HEK293 (cell line): ENCODE data around the gene CPE.

ENCODE experiments used
- CTCF ChIA-PET: fragments of 350-600 bp; formaldehyde crosslinking; extraction: SDS; loops from one replicate; lab custom pipeline; 2021; ENCODE audit warnings: antibody characterized with exemption; lab: Yijun Ruan, JAX
- POLR2A ChIA-PET: fragments of 300-600 bp; formaldehyde crosslinking; extraction: SDS; loops from one replicate; lab custom pipeline; 2020; ENCODE audit warnings: antibody characterized with exemption, inconsistent platforms; lab: Yijun Ruan, JAX
- H3K27ac ChIP-seq: fragments of 200-500 bp; sonication (Bioruptor generic); 2 replicates; pipeline ENCODE4 v1.5.1; 2014; ENCODE audit warnings: low read depth, low read length, control low read depth, inconsistent platforms; ENCODE audit errors: extremely low read depth
- H3K36me3 ChIP-seq, 2 experiments: fragments of 200-500 bp in 1 of 2; sonication (Bioruptor generic) in 1 of 2; 1 replicate in 1 of 2; 2 replicates in 1 of 2; pipeline ENCODE4 v1.5.1; 2014 to 2017; ENCODE audit warnings: inconsistent platforms in 2 of 2, low read length in 2 of 2; ENCODE audit not compliant: control insufficient read depth in 2 of 2, insufficient read depth in 1 of 2
- H3K4me1 ChIP-seq: fragments of 200-500 bp; sonication (Bioruptor generic); 2 replicates; pipeline ENCODE4 v1.5.1; 2014; ENCODE audit warnings: mild to moderate bottlenecking, low read length, inconsistent platforms; ENCODE audit not compliant: control insufficient read depth, insufficient read depth
- H3K4me3 ChIP-seq: 2 replicates; pipeline ENCODE4 v1.5.1; 2011; ENCODE audit warnings: low read depth, mild to moderate bottlenecking, control low read depth, low read length, moderate library complexity
- H3K9me3 ChIP-seq: fragments of 200-500 bp; sonication (Bioruptor generic); 2 replicates; pipeline ENCODE4 v1.5.1; 2014; ENCODE audit warnings: low read depth, low read length, inconsistent platforms; ENCODE audit not compliant: control insufficient read depth, insufficient read depth
- HOXD13 ChIP-seq: sonication (generic); formaldehyde crosslinking; IDR thresholded peaks from 2 replicates; pipeline ENCODE4 v1.8.0; 2022; ENCODE audit warnings: missing genetic modification reagents, borderline replicate concordance
- KLF10 ChIP-seq: fragments of 450-650 bp; IDR thresholded peaks from 2 replicates; pipeline ENCODE4 v1.5.1; 2018; ENCODE audit warnings: missing biosample characterization, mild to moderate bottlenecking, missing genetic modification characterization
- PATZ1 ChIP-seq: fragments of 450-650 bp; formaldehyde crosslinking; IDR thresholded peaks from 2 replicates; pipeline ENCODE4 v1.5.1; 2016; ENCODE audit warnings: missing biosample characterization, missing genetic modification characterization
- REST ChIP-seq: fragments of 450-650 bp; formaldehyde crosslinking; IDR thresholded peaks from 2 replicates; pipeline ENCODE4 v1.5.1; 2016; ENCODE audit warnings: missing biosample characterization, missing genetic modification characterization
- SP2 ChIP-seq: fragments of 450-650 bp; formaldehyde crosslinking; IDR thresholded peaks from 2 replicates; pipeline ENCODE4 v1.5.1; 2016; ENCODE audit warnings: missing biosample characterization, missing genetic modification characterization
- ZNF112 ChIP-seq: fragments of 450-650 bp; formaldehyde crosslinking; IDR thresholded peaks from 2 replicates; pipeline ENCODE4 v1.5.0; 2017; ENCODE audit warnings: missing biosample characterization, missing genetic modification characterization
- ZNF114 ChIP-seq: fragments of 450-650 bp; formaldehyde crosslinking; IDR thresholded peaks from 2 replicates; pipeline ENCODE4 v1.5.0; 2017; ENCODE audit warnings: missing biosample characterization, missing genetic modification characterization
- ZNF121 ChIP-seq: fragments of 450-650 bp; formaldehyde crosslinking; IDR thresholded peaks from 2 replicates; pipeline ENCODE4 v1.5.1; 2016; ENCODE audit warnings: missing biosample characterization, missing genetic modification characterization
- ZNF148 ChIP-seq: fragments of 450-650 bp; formaldehyde crosslinking; IDR thresholded peaks from 2 replicates; pipeline ENCODE4 v1.5.0; 2017; ENCODE audit warnings: missing biosample characterization, missing genetic modification characterization, borderline replicate concordance
- ZNF18 ChIP-seq: fragments of 450-650 bp; formaldehyde crosslinking; IDR thresholded peaks from 2 replicates; pipeline ENCODE4 v1.5.1; 2016; ENCODE audit warnings: missing biosample characterization, missing genetic modification characterization
- ZNF214 ChIP-seq: fragments of 450-650 bp; formaldehyde crosslinking; IDR thresholded peaks from 2 replicates; pipeline ENCODE4 v1.5.1; 2017; ENCODE audit warnings: missing biosample characterization, mild to moderate bottlenecking, missing genetic modification characterization, borderline replicate concordance
- ZNF350 ChIP-seq: fragments of 450-650 bp; formaldehyde crosslinking; IDR thresholded peaks from 2 replicates; pipeline ENCODE4 v1.5.0; 2017; ENCODE audit warnings: missing biosample characterization, mild to moderate bottlenecking, missing genetic modification characterization
- ZNF48 ChIP-seq: fragments of 450-650 bp; formaldehyde crosslinking; IDR thresholded peaks from 2 replicates; pipeline ENCODE4 v1.5.1; 2016; ENCODE audit warnings: missing biosample characterization, missing genetic modification characterization
- ZNF510 ChIP-seq: fragments of 450-650 bp; formaldehyde crosslinking; IDR thresholded peaks from 2 replicates; pipeline ENCODE4 v1.5.1; 2018; ENCODE audit warnings: mild to moderate bottlenecking, missing genetic modification characterization, missing biosample characterization; ENCODE audit not compliant: insufficient replicate concordance
- ZNF596 ChIP-seq: fragments of 450-650 bp; IDR thresholded peaks from 2 replicates; pipeline ENCODE4 v1.5.0; 2018; ENCODE audit warnings: missing biosample characterization, mild to moderate bottlenecking, missing genetic modification characterization, moderate library complexity
- ZNF623 ChIP-seq: fragments of 450-650 bp; formaldehyde crosslinking; IDR thresholded peaks from 2 replicates; pipeline ENCODE4 v1.5.1; 2016; ENCODE audit warnings: missing biosample characterization, missing genetic modification characterization
- TF ChIP-seq, protein P1 (sequence below): fragments of 450-650 bp; formaldehyde crosslinking; optimal IDR thresholded peaks from 2 replicates; pipeline ENCODE3; 2016; ENCODE audit warnings: missing biosample characterization, mild to moderate bottlenecking, missing genetic modification characterization
- TF ChIP-seq, protein P2 (sequence below): fragments of 450-650 bp; formaldehyde crosslinking; IDR thresholded peaks from 2 replicates; pipeline ENCODE4 v1.5.1; 2016; ENCODE audit warnings: missing biosample characterization, missing genetic modification characterization

Gene CPE

GRCh38 chr4:165331359-165331758 lies 47.4 kb upstream of the CPE start:
- Histone ChIP-seq H3K4me1 (no peaks in the 10 kb centered on the region), H3K9me3 (no peaks in the 10 kb centered on the region), H3K4me3 (no peak overlapping the region), H3K27ac (no peak overlapping the region), H3K36me3 (peaks cover 13 to 15% of the 10 kb centered on the region in 2 experiments; a peak in 2 of 3 replicates)
- CTCF ChIA-PET: interaction anchor here (0.6 kb wide), 1 partner anchor 36 kb away, joined by 3 read pairs; no protein-coding TSS in a partner anchor
- TF ChIP-seq, protein P1, sequence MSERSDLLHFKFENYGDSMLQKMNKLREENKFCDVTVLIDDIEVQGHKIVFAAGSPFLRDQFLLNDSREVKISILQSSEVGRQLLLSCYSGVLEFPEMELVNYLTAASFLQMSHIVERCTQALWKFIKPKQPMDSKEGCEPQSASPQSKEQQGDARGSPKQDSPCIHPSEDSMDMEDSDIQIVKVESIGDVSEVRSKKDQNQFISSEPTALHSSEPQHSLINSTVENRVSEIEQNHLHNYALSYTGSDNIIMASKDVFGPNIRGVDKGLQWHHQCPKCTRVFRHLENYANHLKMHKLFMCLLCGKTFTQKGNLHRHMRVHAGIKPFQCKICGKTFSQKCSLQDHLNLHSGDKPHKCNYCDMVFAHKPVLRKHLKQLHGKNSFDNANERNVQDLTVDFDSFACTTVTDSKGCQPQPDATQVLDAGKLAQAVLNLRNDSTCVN (tag by site-specific recombination): no peak
- TF ChIP-seq REST (tag by site-specific recombination) (no peak), ZNF510 (tag by site-specific recombination) (no peak), ZNF148 (tag by site-specific recombination) (no peak), SP2 (tag by site-specific recombination) (no peak), ZNF596 (no peak), ZNF18 (tag by site-specific recombination) (no peak), HOXD13 (CRISPR knock-in tag) (no peak), ZNF214 (tag by site-specific recombination) (no peak), ZNF112 (tag by site-specific recombination) (no peak), KLF10 (tag by site-specific recombination) (no peak), ZNF121 (tag by site-specific recombination) (no peak), PATZ1 (tag by site-specific recombination) (no peak), ZNF114 (tag by site-specific recombination) (no peak), ZNF623 (tag by site-specific recombination) (no peak), ZNF350 (tag by site-specific recombination) (no peak), ZNF48 (no peak)
- TF ChIP-seq, protein P2, sequence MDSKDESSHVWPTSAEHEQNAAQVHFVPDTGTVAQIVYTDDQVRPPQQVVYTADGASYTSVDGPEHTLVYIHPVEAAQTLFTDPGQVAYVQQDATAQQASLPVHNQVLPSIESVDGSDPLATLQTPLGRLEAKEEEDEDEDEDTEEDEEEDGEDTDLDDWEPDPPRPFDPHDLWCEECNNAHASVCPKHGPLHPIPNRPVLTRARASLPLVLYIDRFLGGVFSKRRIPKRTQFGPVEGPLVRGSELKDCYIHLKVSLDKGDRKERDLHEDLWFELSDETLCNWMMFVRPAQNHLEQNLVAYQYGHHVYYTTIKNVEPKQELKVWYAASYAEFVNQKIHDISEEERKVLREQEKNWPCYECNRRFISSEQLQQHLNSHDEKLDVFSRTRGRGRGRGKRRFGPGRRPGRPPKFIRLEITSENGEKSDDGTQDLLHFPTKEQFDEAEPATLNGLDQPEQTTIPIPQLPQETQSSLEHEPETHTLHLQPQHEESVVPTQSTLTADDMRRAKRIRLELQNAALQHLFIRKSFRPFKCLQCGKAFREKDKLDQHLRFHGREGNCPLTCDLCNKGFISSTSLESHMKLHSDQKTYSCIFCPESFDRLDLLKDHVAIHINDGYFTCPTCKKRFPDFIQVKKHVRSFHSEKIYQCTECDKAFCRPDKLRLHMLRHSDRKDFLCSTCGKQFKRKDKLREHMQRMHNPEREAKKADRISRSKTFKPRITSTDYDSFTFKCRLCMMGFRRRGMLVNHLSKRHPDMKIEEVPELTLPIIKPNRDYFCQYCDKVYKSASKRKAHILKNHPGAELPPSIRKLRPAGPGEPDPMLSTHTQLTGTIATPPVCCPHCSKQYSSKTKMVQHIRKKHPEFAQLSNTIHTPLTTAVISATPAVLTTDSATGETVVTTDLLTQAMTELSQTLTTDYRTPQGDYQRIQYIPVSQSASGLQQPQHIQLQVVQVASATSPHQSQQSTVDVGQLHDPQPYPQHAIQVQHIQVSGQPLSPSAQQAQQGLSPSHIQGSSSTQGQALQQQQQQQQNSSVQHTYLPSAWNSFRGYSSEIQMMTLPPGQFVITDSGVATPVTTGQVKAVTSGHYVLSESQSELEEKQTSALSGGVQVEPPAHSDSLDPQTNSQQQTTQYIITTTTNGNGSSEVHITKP (tag by site-specific recombination): no peak
- POLR2A ChIA-PET: no interaction called here
